B cell (primary cell): ENCODE results near the gene OSBP2. TPM values are rescaled to one million over a fixed set of nuclear protein-coding genes. Genes with fewer than 3 reads are reported as not detected.

Experiments
- ATAC-seq: fragments of 200-7000 bp; cut with Tn5 transposase; one replicate; pipeline ENCODE4 v1.10.0; 2021; ENCODE audit warnings: low read depth, mild to moderate bottlenecking, moderate number of reproducible peaks, moderate library complexity
- CTCF ChIA-PET: fragments of 350-600 bp; sonication (Branson Sonifier 250); formaldehyde crosslinking; loops from one replicate; lab custom pipeline; 2021; ENCODE audit warnings: antibody characterized with exemption, inconsistent platforms; lab: Charles Lee
- POLR2A ChIA-PET: fragments of 350-600 bp; sonication (Branson Sonifier 250); formaldehyde crosslinking; loops from one replicate; lab custom pipeline; 2021; ENCODE audit warnings: antibody characterized with exemption; lab: Charles Lee
- DNase-seq: peaks from one replicate; pipeline ENCODE4 v3.0.0; 2013
- H2AFZ ChIP-seq: 2 replicates; pipeline ENCODE4 v1.6.1; 2012; ENCODE audit warnings: mild to moderate bottlenecking, low read depth, low read length; ENCODE audit not compliant: insufficient read depth, poor library complexity, severe bottlenecking
- H3K27ac ChIP-seq, 2 donors: 1 replicate in 1 of 2; 2 replicates in 1 of 2; pipeline ENCODE4 v1.5.1; 2012 to 2013; ENCODE audit warnings: low read length in 2 of 2, mild to moderate bottlenecking in 2 of 2, moderate library complexity in 1 of 2
- H3K27me3 ChIP-seq, 4 experiments: fragments of 200-600 bp in 1 of 4; sonication (generic) in 1 of 4; replicated peaks in 1 of 4; 1 replicate in 2 of 4; 2 replicates in 2 of 4; pipeline versions ENCODE4 v1.6.1 to v1.7.0; 2013 to 2016; ENCODE audit warnings: low read length in 3 of 4, mild to moderate bottlenecking in 2 of 4, mixed read lengths in 1 of 4, moderate library complexity in 1 of 4; ENCODE audit not compliant: insufficient read depth in 4 of 4, control insufficient read depth in 3 of 4; ENCODE audit errors: control extremely low read depth in 1 of 4
- H3K36me3 ChIP-seq, 2 experiments: replicated peaks in 1 of 2; 1 replicate in 1 of 2; 2 replicates in 1 of 2; pipeline versions ENCODE4 v1.6.1 to v1.7.1; 2013; ENCODE audit warnings: low read length in 1 of 2; ENCODE audit not compliant: insufficient read depth in 2 of 2, control insufficient read depth in 1 of 2; ENCODE audit errors: control extremely low read depth in 1 of 2, extremely low read depth in 1 of 2
- H3K4me1 ChIP-seq, 2 donors: fragments of 200-600 bp in 1 of 2; sonication (generic) in 1 of 2; 1 replicate in 1 of 2; 2 replicates in 1 of 2; pipeline versions ENCODE4 v1.5.1 to v1.6.1; 2013 to 2017; ENCODE audit warnings: low read length in 2 of 2; ENCODE audit not compliant: control insufficient read depth in 2 of 2, insufficient read depth in 2 of 2
- H3K4me2 ChIP-seq: replicated peaks from 2 replicates; pipeline ENCODE3; 2012; ENCODE audit warnings: mild to moderate bottlenecking, low read depth, low read length; ENCODE audit not compliant: poor library complexity, severe bottlenecking
- H3K4me3 ChIP-seq, 5 experiments: fragments of 200-600 bp in 1 of 5; sonication (generic) in 1 of 5; 1 replicate in 3 of 5; 2 replicates in 2 of 5; pipeline versions ENCODE4 v1.5.1 to v1.7.0; 2011 to 2016; ENCODE audit warnings: low read length in 4 of 5, mild to moderate bottlenecking in 4 of 5, low read depth in 2 of 5, control low read depth in 1 of 5, moderate library complexity in 1 of 5; ENCODE audit not compliant: insufficient read depth in 1 of 5; ENCODE audit errors: control extremely low read depth in 1 of 5, extremely low read depth in 1 of 5
- H3K79me2 ChIP-seq: fragments of 200-600 bp; sonication (generic); one replicate; pipeline ENCODE4 v1.6.0; 2016; ENCODE audit warnings: low read length; ENCODE audit not compliant: control insufficient read depth, insufficient read depth
- H3K9ac ChIP-seq: fragments of 200-600 bp; sonication (generic); 2 replicates; pipeline ENCODE4 v1.6.1; 2017; ENCODE audit warnings: mild to moderate bottlenecking, low read length, moderate library complexity
- H3K9me3 ChIP-seq, 3 donors: one replicate each; pipeline versions ENCODE4 v1.6.1 to v1.7.1; 2013; ENCODE audit warnings: low read length in 2 of 3; ENCODE audit not compliant: control insufficient read depth in 2 of 3, insufficient read depth in 1 of 3; ENCODE audit errors: control extremely low read depth in 1 of 3
- H4K20me1 ChIP-seq: 2 replicates; pipeline ENCODE4 v1.6.0; 2012; ENCODE audit warnings: mild to moderate bottlenecking, low read length; ENCODE audit not compliant: insufficient read depth, control insufficient read depth, poor library complexity, severe bottlenecking
- H3K27ac Mint-ChIP-seq: one replicate; pipeline ENCODE4 v1.8.0; 2021; ENCODE audit warnings: mixed read lengths
- H3K27me3 Mint-ChIP-seq: one replicate; pipeline ENCODE4 v1.8.0; 2021; ENCODE audit warnings: mixed read lengths
- H3K4me1 Mint-ChIP-seq: one replicate; pipeline ENCODE4 v1.8.0; 2021; ENCODE audit warnings: mixed read lengths
- H3K4me3 Mint-ChIP-seq: one replicate; pipeline ENCODE4 v1.8.0; 2021; ENCODE audit warnings: mixed read lengths
- H3K9me3 Mint-ChIP-seq: one replicate; pipeline ENCODE4 v1.8.0; 2022; ENCODE audit warnings: mixed read lengths; ENCODE audit not compliant: insufficient read depth
- EZH2 ChIP-seq: IDR thresholded peaks from 2 replicates; pipeline ENCODE4 v1.6.1; 2012; ENCODE audit warnings: borderline replicate concordance, low read depth, mild to moderate bottlenecking, moderate library complexity, low read length; ENCODE audit not compliant: insufficient read depth, poor library complexity, severe bottlenecking
- WGBS: methylation state at CpG from one replicate; pipeline ENCODE4 v1.1.5; 2013; ENCODE audit warnings: missing lambda C conversion rate; ENCODE audit not compliant: insufficient coverage; 5-methylcytosine and 5-hydroxymethylcytosine counted together
- intact Hi-C: fragments of 100-400 bp; cut with micrococcal nuclease; formaldehyde crosslinking; loops from one replicate; pipeline ENCODE4 v1.10.0; 2022
- polyA plus RNA-seq: library from polyadenylated mRNA; depleted of rRNA; stranded (reverse); fragments of >200 nt; gene quantifications from 2 replicates; pipeline ENCODE4 v1.2.3, GENCODE V29; 2012
- total RNA-seq, 2 donors: library from RNA; stranded (reverse); fragments of 120-200 nt in 1 of 2; gene quantifications; 1 replicate in 1 of 2; 2 replicates in 1 of 2; pipeline versions ENCODE4 v1.2.3 to v1.2.4, GENCODE V29; 2013 to 2022
- TF ChIP-seq, protein P1 (sequence below): fragments of 200-600 bp; IDR thresholded peaks from one replicate; pipeline ENCODE4 v1.8.0; 2022; ENCODE audit warnings: antibody characterized with exemption, mild to moderate bottlenecking

OSBP2 gene
- total and polyA plus RNA-seq, 2 donors (not counting 1 experiment from before 2014, with no cell fraction given): 0.10 to 1.0 TPM

DNA sequence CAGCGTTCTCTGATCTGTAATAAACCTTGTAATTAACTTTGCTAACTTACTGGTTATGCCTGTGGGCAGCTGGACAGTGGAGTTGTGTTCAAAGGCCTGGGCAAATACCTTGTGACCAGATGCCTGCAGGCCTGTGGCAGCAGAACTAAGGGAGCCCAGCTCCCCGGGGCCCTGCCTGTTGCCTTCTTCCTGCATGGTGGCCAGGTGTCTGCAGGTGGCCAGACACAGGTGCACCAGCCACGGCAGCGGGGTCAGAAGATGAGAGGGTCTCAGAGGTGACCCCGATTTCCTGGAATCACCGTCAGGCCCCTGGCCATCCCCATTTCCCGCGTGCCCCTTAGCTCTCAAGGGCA lies 127.2 kb downstream of the OSBP2 start:
- H3K27me3 ChIP-seq: peaks cover 0 to 31% (median 12%) of the 10 kb centered on the region in 4 experiments
- H3K4me2 ChIP-seq: peak overlapping the region; percentile 54
- H3K27ac ChIP-seq: no peak overlapping the region
- H4K20me1 ChIP-seq: no peaks in the 10 kb centered on the region
- intact Hi-C loops: no loop called here
- POLR2A ChIA-PET: no interaction called here
- H3K79me2 ChIP-seq: no peaks in the 10 kb centered on the region
- H3K4me1 ChIP-seq: peaks cover 0 to 10% of the 10 kb centered on the region in 2 donors
- TF ChIP-seq, protein P1, sequence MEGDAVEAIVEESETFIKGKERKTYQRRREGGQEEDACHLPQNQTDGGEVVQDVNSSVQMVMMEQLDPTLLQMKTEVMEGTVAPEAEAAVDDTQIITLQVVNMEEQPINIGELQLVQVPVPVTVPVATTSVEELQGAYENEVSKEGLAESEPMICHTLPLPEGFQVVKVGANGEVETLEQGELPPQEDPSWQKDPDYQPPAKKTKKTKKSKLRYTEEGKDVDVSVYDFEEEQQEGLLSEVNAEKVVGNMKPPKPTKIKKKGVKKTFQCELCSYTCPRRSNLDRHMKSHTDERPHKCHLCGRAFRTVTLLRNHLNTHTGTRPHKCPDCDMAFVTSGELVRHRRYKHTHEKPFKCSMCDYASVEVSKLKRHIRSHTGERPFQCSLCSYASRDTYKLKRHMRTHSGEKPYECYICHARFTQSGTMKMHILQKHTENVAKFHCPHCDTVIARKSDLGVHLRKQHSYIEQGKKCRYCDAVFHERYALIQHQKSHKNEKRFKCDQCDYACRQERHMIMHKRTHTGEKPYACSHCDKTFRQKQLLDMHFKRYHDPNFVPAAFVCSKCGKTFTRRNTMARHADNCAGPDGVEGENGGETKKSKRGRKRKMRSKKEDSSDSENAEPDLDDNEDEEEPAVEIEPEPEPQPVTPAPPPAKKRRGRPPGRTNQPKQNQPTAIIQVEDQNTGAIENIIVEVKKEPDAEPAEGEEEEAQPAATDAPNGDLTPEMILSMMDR: no peak
- TF ChIP-seq EZH2: no peak
- H3K36me3 ChIP-seq: no peaks in the 10 kb centered on the region
- CTCF ChIA-PET: no interaction called here
- Mint-ChIP-seq H3K4me1 (peaks cover 8% of the 10 kb centered on the region), H3K4me3 (no peak overlapping the region), H3K27ac (no peak overlapping the region), H3K9me3 (no peaks in the 10 kb centered on the region), H3K27me3 (peaks cover 61% of the 10 kb centered on the region)
- no peak overlapping the region for H3K4me3 ChIP-seq
- 38% methylated on average over 8 of the region's 8 CpGs for WGBS
- no peak overlapping the region for H2AFZ ChIP-seq
- DNase-seq (no peak), ATAC-seq (no peak)
- H3K9me3 ChIP-seq: no peaks in the 10 kb centered on the region
- H3K9ac ChIP-seq: no peak overlapping the region

DNA sequence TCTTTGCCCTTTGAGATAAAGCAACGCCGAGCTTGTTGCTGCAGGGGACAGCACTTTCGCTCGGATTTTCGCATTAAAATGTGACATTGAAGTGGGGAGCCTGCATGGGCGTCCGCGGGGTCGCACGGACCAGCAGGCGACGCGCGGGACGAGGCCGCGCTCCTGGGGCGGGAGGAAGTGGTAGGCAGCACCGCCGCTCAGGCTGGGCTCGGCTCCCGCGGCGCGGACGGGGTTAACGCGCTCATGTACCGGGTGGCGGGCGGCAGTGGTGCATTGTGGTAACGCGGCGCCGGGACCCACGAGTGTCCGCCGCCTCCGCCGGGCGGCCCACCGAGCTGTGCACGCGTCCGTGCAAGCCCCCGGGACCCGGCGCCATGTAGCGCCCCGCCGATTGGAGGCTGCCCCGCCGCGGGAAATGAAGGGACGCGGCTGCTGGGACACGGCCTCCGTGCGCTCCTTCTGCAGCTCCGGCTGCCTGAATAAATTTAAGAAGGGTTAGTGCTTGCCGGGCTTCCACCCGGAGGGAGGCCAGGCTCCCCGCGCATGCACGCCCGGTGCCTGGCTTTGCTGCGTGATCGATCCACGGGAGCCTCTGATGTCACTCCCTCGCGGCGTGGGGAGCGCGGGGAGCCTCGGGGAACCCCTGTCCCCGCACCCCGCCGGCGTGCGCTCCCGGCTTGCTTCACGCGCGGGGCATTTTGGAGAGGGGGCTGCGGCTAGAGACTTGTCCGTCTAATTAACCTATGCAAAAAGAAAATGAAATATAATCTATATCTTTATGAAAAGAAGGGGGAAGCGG lies 127.7 kb downstream of the OSBP2 start:
- DNase-seq: no peak
- no peak for TF ChIP-seq EZH2
- TF ChIP-seq, protein P1: no peak
- no peaks in the 10 kb centered on the region for H4K20me1 ChIP-seq
- no peak for ATAC-seq
- CTCF ChIA-PET: no interaction called here
- Mint-ChIP-seq H3K9me3 (no peaks in the 10 kb centered on the region), H3K4me3 (no peak overlapping the region), H3K4me1 (peaks cover 8% of the 10 kb centered on the region), H3K27ac (no peak overlapping the region), H3K27me3 (peaks cover 61% of the 10 kb centered on the region)
- H3K9me3 ChIP-seq: no peaks in the 10 kb centered on the region
- peak overlapping the region; percentile 54 for H3K4me2 ChIP-seq
- H2AFZ ChIP-seq: peak overlapping the region; percentile 28
- no peaks in the 10 kb centered on the region for H3K79me2 ChIP-seq
- POLR2A ChIA-PET: no interaction called here
- no peak overlapping the region for H3K9ac ChIP-seq
- H3K27me3 ChIP-seq: peaks cover 0 to 29% (median 12%) of the 10 kb centered on the region in 4 experiments
- no peaks in the 10 kb centered on the region for H3K36me3 ChIP-seq
- intact Hi-C loops: no loop called here
- H3K27ac ChIP-seq: no peak overlapping the region
- no peak overlapping the region for H3K4me3 ChIP-seq
- H3K4me1 ChIP-seq: peaks cover 0 to 10% of the 10 kb centered on the region in 2 donors
- 3% methylated on average over 81 of the region's 87 CpGs for WGBS
